NCI-H82 treated with DMSO at 0.1 percent for 48 hours (cell line): Measurements from ENCODE around the gene VIPR1.

Experiments used
- DNase-seq: peaks from one replicate; lab custom pipeline; 2025; ENCODE audit not compliant: unreplicated experiment; lab: John Stamatoyannopoulos, UW

The VIPR1 gene

GRCh38 chr3:42493126-42493797 lies 9.2 kb upstream of the VIPR1 start:
- DNase-seq = no peak

- no peak for DNase-seq
Observed at GRCh38 chr3:42493798-42494151, 8.7 kb upstream of the VIPR1 start.

- DNase-seq = no peak
Observed at GRCh38 chr3:42495393-42495792, 7.0 kb upstream of the VIPR1 start.

- no peak for DNase-seq
Observed at GRCh38 chr3:42497009-42497731, 5.3 kb upstream of the VIPR1 start.

GRCh38 chr3:42498034-42498433 lies 4.4 kb upstream of the VIPR1 start:
- DNase-seq = no peak

GRCh38 chr3:42498791-42499477 lies 3.5 kb upstream of the VIPR1 start:
- no peak for DNase-seq

GRCh38 chr3:42499478-42499871 lies 3.0 kb upstream of the VIPR1 start:
- no peak for DNase-seq

GRCh38 chr3:42500091-42500490 lies 2.4 kb upstream of the VIPR1 start:
- DNase-seq = no peak

GRCh38 chr3:42500909-42501308 lies 1.5 kb upstream of the VIPR1 start:
- DNase-seq = no peak

GRCh38 chr3:42501321-42501680 lies 1.1 kb upstream of the VIPR1 start:
- DNase-seq = no peak

GRCh38 chr3:42501681-42502428 lies 588 bp upstream of the VIPR1 start:
- no peak for DNase-seq

GRCh38 chr3:42503251-42503924 lies 945 bp downstream of the VIPR1 start:
- DNase-seq = no peak

- no peak for DNase-seq
Observed at GRCh38 chr3:42503957-42504333, 1.5 kb downstream of the VIPR1 start.

GRCh38 chr3:42504334-42505127 lies 2.1 kb downstream of the VIPR1 start:
- DNase-seq = no peak

- no peak for DNase-seq
Observed at GRCh38 chr3:42505128-42505848, 2.8 kb downstream of the VIPR1 start.

GRCh38 chr3:42505849-42506410 lies 3.5 kb downstream of the VIPR1 start:
- DNase-seq = no peak

GRCh38 chr3:42507252-42507651 lies 4.8 kb downstream of the VIPR1 start:
- no peak for DNase-seq

- no peak for DNase-seq
Observed at GRCh38 chr3:42507761-42508335, 5.4 kb downstream of the VIPR1 start.

- no peak for DNase-seq
Observed at GRCh38 chr3:42508562-42508961, 6.1 kb downstream of the VIPR1 start.
